Measurements from ENCODE around the gene LMF2.
A peak's percentile ranks its signal among the peaks of the same experiment; 100 is the strongest.

The LMF2 gene

GRCh38 chr22:50469377-50470305 lies 37.9 kb downstream of the LMF2 start (continued):
- TF ChIP-seq, protein P1, sequence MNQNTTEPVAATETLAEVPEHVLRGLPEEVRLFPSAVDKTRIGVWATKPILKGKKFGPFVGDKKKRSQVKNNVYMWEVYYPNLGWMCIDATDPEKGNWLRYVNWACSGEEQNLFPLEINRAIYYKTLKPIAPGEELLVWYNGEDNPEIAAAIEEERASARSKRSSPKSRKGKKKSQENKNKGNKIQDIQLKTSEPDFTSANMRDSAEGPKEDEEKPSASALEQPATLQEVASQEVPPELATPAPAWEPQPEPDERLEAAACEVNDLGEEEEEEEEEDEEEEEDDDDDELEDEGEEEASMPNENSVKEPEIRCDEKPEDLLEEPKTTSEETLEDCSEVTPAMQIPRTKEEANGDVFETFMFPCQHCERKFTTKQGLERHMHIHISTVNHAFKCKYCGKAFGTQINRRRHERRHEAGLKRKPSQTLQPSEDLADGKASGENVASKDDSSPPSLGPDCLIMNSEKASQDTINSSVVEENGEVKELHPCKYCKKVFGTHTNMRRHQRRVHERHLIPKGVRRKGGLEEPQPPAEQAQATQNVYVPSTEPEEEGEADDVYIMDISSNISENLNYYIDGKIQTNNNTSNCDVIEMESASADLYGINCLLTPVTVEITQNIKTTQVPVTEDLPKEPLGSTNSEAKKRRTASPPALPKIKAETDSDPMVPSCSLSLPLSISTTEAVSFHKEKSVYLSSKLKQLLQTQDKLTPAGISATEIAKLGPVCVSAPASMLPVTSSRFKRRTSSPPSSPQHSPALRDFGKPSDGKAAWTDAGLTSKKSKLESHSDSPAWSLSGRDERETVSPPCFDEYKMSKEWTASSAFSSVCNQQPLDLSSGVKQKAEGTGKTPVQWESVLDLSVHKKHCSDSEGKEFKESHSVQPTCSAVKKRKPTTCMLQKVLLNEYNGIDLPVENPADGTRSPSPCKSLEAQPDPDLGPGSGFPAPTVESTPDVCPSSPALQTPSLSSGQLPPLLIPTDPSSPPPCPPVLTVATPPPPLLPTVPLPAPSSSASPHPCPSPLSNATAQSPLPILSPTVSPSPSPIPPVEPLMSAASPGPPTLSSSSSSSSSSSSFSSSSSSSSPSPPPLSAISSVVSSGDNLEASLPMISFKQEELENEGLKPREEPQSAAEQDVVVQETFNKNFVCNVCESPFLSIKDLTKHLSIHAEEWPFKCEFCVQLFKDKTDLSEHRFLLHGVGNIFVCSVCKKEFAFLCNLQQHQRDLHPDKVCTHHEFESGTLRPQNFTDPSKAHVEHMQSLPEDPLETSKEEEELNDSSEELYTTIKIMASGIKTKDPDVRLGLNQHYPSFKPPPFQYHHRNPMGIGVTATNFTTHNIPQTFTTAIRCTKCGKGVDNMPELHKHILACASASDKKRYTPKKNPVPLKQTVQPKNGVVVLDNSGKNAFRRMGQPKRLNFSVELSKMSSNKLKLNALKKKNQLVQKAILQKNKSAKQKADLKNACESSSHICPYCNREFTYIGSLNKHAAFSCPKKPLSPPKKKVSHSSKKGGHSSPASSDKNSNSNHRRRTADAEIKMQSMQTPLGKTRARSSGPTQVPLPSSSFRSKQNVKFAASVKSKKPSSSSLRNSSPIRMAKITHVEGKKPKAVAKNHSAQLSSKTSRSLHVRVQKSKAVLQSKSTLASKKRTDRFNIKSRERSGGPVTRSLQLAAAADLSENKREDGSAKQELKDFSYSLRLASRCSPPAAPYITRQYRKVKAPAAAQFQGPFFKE (tag by site-specific recombination; IDR thresholded peaks at IDR 0.05; ENCODE audit: borderline replicate concordance): no peak
- TF ChIP-seq ZNF16 (tag by site-specific recombination; IDR thresholded peaks at IDR 0.05; ENCODE audit: low read depth) (no peak), ZBTB8A (tag by site-specific recombination; IDR thresholded peaks at IDR 0.05) (no peak), ZFHX2 (tag by site-specific recombination; conservative IDR thresholded peaks at IDR 0.05) (peak; percentile 95), YY2 (tag by site-specific recombination; IDR thresholded peaks at IDR 0.05) (no peak), EGR2 (tag by site-specific recombination; IDR thresholded peaks at IDR 0.05; ENCODE audit: low read depth) (peak; percentile 96), ZNF37A (tag by site-specific recombination; IDR thresholded peaks at IDR 0.05) (no peak), ZNF112 (tag by site-specific recombination; IDR thresholded peaks at IDR 0.05) (no peak), SP3 (tag by site-specific recombination; IDR thresholded peaks at IDR 0.05) (peak; percentile 52), ZNF362 (tag by site-specific recombination; IDR thresholded peaks at IDR 0.05) (no peak), ZIC2 (tag by site-specific recombination; IDR thresholded peaks at IDR 0.05) (peak; percentile 46), ZBTB1 (tag by site-specific recombination; IDR thresholded peaks at IDR 0.05) (no peak), KLF7 (tag by site-specific recombination; IDR thresholded peaks at IDR 0.05; ENCODE audit: borderline replicate concordance) (no peak), WT1 (tag by site-specific recombination; IDR thresholded peaks at IDR 0.05) (no peak), ZNF791 (tag by site-specific recombination; IDR thresholded peaks at IDR 0.05) (no peak)
- TF ChIP-seq, protein P2, sequence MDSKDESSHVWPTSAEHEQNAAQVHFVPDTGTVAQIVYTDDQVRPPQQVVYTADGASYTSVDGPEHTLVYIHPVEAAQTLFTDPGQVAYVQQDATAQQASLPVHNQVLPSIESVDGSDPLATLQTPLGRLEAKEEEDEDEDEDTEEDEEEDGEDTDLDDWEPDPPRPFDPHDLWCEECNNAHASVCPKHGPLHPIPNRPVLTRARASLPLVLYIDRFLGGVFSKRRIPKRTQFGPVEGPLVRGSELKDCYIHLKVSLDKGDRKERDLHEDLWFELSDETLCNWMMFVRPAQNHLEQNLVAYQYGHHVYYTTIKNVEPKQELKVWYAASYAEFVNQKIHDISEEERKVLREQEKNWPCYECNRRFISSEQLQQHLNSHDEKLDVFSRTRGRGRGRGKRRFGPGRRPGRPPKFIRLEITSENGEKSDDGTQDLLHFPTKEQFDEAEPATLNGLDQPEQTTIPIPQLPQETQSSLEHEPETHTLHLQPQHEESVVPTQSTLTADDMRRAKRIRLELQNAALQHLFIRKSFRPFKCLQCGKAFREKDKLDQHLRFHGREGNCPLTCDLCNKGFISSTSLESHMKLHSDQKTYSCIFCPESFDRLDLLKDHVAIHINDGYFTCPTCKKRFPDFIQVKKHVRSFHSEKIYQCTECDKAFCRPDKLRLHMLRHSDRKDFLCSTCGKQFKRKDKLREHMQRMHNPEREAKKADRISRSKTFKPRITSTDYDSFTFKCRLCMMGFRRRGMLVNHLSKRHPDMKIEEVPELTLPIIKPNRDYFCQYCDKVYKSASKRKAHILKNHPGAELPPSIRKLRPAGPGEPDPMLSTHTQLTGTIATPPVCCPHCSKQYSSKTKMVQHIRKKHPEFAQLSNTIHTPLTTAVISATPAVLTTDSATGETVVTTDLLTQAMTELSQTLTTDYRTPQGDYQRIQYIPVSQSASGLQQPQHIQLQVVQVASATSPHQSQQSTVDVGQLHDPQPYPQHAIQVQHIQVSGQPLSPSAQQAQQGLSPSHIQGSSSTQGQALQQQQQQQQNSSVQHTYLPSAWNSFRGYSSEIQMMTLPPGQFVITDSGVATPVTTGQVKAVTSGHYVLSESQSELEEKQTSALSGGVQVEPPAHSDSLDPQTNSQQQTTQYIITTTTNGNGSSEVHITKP (tag by site-specific recombination; IDR thresholded peaks at IDR 0.05): peak; percentile 37; the same call in 1 of the 2 replicates
- TF ChIP-seq, protein P3, sequence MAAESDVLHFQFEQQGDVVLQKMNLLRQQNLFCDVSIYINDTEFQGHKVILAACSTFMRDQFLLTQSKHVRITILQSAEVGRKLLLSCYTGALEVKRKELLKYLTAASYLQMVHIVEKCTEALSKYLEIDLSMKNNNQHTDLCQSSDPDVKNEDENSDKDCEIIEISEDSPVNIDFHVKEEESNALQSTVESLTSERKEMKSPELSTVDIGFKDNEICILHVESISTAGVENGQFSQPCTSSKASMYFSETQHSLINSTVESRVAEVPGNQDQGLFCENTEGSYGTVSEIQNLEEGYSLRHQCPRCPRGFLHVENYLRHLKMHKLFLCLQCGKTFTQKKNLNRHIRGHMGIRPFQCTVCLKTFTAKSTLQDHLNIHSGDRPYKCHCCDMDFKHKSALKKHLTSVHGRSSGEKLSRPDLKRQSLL (tag by site-specific recombination; IDR thresholded peaks at IDR 0.05): no peak
- TF ChIP-seq, protein P4, sequence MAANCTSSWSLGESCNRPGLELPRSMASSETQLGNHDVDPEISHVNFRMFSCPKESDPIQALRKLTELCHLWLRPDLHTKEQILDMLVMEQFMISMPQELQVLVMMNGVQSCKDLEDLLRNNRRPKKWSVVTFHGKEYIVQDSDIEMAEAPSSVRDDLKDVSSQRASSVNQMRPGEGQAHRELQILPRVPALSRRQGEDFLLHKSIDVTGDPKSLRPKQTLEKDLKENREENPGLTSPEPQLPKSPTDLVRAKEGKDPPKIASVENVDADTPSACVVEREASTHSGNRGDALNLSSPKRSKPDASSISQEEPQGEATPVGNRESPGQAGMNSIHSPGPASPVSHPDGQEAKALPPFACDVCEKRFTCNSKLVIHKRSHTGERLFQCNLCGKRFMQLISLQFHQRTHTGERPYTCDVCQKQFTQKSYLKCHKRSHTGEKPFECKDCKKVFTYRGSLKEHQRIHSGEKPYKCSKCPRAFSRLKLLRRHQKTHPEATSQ (tag by site-specific recombination; IDR thresholded peaks at IDR 0.05): no peak
